ENCODE measurements around the gene LGALS1.

LGALS1 gene

DNA sequence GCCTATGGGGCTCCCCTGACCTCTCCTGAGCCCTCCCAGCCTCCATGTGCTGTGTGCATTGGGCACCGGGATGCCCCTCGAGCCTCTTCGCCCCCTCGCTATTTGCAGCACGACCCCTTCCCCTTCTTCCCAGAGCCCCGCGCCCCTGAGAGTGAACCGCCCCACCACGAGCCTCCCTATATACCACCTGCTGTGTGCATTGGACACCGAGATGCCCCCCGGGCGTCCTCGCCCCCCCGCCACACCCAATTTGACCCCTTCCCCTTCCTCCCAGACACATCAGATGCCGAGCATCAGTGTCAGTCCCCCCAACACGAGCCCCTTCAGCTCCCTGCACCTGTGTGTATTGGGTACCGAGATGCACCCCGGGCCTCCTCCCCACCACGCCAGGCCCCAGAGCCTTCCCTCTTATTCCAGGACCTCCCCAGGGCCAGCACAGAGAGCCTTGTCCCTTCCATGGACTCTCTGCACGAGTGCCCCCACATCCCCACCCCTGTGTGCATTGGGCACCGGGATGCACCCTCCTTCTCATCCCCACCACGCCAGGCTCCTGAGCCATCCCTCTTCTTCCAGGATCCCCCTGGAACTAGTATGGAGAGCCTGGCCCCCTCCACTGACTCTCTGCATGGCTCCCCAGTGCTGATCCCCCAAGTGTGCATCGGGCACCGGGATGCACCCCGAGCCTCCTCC is 50.3 kb downstream of the LGALS1 start:
- DNase-seq: no peak

DNA sequence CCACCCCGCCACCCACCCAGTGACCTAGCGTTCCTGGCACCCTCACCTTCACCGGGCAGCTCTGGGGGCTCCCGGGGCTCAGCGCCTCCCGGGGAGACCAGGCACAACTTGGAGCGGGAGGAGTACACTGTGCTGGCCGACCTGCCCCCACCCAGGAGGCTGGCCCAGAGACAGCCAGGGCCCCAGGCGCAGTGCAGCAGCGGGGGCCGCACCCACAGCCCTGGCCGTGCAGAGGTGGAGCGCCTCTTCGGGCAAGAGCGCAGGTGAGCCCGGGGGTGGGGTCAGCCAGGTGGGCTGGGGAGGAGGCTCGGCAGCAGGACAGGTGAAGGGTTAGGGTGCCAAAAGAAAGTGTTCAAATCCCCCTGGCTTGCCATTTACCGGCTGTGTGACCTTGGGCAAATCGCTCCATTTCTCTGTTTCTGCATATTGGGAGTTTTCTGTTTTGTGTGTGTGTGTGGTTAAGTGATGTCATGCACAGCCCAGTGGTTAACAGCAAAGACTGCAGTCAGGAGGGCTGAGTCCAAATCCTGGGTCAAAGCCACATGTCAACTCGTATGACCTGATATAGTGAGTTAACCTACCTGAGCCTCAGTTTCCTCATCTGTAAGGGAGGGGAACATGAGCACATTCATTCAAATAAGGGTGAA is 50.9 kb downstream of the LGALS1 start:
- DNase-seq: no peak

DNA sequence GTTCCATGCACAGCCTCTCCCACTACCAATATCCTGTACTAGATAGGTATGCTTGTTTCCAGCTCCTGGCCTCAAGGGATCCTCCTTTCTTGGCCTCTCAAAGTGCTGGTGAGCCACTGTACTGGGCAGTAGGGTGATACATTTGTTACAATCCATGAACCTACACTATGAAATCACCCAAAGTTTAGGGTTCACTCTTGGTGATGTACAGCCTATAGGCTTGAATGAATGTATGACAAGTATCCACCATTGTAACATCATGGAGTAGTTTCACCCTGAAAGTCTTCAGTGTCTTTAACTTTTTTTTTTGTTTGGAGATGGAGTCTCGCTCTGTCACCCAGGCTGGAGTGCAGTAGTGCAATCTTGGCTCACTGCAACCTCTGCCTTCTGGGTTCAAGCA is 53.2 kb downstream of the LGALS1 start:
- no peak for DNase-seq

Data from fibroblast of skin of abdomen (primary cell).